ENCODE measurements around the gene ACER1.
"Not testable (repeated sequence)": the region's sequence is repeated elsewhere in the genome, so short reads cannot be mapped to it uniquely, and the experiment has no call there.

Gene ACER1

DNA sequence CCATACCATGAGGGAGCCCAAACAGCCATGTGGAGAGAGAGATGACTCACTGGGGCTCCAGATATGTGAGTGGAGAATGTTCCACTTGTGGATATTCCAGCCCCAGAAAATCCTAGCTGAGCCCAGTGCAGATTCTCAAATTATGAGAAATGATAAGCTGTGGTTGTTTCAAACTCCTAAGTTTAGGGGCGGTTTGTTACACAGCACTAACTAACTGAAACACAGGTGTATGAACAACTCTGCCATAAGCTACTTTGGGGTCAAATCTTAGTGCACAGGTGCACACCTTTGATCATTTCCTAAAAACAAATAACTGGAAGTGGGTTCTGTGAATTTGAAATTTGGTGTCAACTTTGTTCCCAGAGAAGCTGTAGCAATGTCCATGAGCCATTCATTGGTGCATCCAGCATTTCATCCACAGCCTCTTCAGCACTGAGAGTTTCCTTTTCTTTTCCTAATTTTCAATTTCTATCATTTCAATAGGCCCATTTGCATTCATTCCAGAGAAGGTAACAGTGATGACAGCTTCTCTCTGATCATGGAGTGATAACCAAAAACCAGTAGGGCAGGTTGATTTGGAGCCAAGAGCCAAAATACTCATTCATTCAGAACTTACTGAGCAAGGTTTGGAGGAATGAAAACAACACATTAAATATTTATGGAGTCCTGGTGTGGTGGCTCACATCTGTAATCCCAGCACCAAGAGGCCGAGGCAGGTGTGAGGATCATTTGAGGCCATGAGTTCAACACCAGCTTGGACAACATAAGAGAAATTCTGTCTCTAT lies 19.2 kb upstream of the ACER1 start:
- TF ChIP-seq, protein P1, sequence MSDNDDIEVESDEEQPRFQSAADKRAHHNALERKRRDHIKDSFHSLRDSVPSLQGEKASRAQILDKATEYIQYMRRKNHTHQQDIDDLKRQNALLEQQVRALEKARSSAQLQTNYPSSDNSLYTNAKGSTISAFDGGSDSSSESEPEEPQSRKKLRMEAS (IDR thresholded peaks at IDR 0.05; ENCODE audit: low read depth, low read length), result no peak
- no peak overlapping the region for H3K4me3 ChIP-seq (ENCODE audit: low read depth, low read length)
- DNase-seq (ENCODE audit: low read depth), result no peak

DNA sequence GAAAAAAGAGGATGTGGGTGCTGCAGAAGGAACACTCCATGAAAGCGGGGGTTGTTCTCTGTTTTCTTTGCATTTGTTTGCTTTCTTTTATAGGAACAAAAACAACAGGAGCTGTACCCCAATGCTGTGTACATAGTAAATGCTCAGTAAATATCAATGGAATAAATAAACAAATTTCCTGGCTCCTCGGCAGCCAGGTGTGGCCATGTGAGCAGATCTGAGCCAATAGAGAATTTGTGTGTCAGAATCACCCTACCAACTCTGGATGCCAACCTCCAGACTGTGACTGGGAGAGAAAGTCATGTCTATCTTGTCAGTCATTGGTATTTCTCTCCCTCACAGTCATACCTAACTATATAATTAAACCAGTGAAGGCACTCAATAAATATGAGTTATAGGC lies 17.3 kb upstream of the ACER1 start:
- DNase-seq (ENCODE audit: low read depth), result no peak
- H3K4me3 ChIP-seq (ENCODE audit: low read depth, low read length), result no peak overlapping the region
- TF ChIP-seq, protein P1 (IDR thresholded peaks at IDR 0.05; ENCODE audit: low read depth, low read length), result no peak
- TF ChIP-seq MYC (IDR thresholded peaks at IDR 0.05; ENCODE audit: low read depth, low read length) (no peak), POLR2A (IDR thresholded peaks at IDR 0.05; ENCODE audit: extremely low read depth, insufficient read length) (no peak)
- TF ChIP-seq, protein P2, sequence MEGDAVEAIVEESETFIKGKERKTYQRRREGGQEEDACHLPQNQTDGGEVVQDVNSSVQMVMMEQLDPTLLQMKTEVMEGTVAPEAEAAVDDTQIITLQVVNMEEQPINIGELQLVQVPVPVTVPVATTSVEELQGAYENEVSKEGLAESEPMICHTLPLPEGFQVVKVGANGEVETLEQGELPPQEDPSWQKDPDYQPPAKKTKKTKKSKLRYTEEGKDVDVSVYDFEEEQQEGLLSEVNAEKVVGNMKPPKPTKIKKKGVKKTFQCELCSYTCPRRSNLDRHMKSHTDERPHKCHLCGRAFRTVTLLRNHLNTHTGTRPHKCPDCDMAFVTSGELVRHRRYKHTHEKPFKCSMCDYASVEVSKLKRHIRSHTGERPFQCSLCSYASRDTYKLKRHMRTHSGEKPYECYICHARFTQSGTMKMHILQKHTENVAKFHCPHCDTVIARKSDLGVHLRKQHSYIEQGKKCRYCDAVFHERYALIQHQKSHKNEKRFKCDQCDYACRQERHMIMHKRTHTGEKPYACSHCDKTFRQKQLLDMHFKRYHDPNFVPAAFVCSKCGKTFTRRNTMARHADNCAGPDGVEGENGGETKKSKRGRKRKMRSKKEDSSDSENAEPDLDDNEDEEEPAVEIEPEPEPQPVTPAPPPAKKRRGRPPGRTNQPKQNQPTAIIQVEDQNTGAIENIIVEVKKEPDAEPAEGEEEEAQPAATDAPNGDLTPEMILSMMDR (IDR thresholded peaks at IDR 0.05; ENCODE audit: low read depth, low read length), result no peak

DNA sequence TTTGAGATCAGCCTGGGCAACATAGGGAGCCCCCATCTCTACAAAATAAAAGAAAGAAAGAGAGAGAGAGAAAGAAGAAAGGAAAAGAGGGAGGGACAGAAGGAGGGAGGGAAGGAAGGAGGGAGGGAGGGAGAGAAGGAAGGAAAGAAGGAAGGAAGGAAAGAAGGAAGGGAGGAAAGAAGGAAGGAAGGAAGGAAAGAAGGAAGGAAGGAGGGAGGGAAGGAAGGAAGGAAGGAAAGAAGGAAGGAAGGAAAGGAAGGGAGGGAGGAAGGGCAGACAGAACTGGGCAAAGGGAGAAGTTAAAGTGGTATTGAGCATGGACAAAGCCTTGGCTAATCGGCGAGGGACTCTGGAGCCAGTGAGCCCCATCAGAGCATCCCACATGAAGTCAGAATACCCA lies 15.9 kb upstream of the ACER1 start:
- DNase-seq (ENCODE audit: low read depth); H3K4me3 ChIP-seq (ENCODE audit: low read depth, low read length): not testable (repeated sequence)

DNA sequence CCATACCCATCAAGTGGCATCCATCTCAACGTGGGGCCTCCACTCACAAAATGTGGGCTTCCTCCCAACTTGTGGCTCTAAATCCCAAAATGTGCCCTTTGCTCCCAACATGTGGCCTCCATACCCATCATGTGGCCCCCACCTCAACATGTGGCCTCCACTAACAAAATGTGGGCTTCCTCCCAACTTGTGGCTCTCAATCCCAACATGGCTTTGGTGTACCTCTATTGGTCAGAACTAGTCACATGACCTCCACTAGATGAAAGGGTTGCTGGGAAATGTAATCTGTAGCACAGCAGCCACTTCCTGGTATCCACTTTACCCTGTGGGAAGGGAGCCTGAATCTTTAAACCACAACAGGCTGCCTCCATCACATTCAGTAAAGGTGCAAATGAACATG lies 10.1 kb upstream of the ACER1 start:
- DNase-seq (ENCODE audit: low read depth), result peak; percentile 7
- H3K4me3 ChIP-seq (ENCODE audit: low read depth, low read length), result no peak overlapping the region
- no peak for TF ChIP-seq POLR2A (IDR thresholded peaks at IDR 0.05; ENCODE audit: extremely low read depth, insufficient read length)
- TF ChIP-seq, protein P2 (IDR thresholded peaks at IDR 0.05; ENCODE audit: low read depth, low read length), result no peak
- TF ChIP-seq, protein P1 (IDR thresholded peaks at IDR 0.05; ENCODE audit: low read depth, low read length), result no peak
- no peak for TF ChIP-seq MYC (IDR thresholded peaks at IDR 0.05; ENCODE audit: low read depth, low read length)

DNA sequence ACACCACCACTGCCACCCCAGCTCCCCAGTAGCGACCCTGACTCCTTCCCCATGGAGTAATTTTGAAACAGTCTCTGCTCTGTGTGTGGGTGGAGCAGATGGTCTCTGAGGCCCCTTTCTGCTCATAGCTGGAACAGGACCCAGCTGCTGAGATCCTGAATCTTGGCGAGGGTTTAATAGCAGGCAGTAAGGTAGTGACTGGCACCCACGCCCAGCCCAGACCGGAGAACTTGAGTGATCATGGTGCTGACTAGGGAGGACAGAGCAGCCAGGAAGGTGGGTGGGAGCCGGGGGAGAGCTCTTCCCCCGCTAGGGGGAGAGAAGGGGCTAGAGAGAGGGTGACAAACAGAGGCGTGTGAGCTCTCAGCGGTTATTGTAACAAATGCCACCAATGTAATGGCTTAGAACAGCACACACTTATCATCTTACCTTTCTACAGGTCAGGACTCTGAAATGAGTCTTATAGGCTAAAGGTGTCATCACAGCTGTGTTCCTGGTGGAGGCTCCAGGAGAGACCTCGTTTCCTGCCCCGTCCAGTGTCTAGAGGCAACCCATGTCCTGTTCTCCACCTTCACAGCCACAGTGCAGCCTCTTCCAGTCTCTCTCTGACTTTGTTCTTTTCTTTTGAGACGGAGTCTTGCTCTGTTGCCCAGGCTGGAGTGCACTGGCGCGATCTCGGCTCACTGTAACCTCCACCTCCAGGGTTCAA lies 7.2 kb upstream of the ACER1 start:
- TF ChIP-seq, protein P1 (IDR thresholded peaks at IDR 0.05; ENCODE audit: low read depth, low read length), result no peak
- TF ChIP-seq, protein P2 (IDR thresholded peaks at IDR 0.05; ENCODE audit: low read depth, low read length), result no peak
- TF ChIP-seq MYC (IDR thresholded peaks at IDR 0.05; ENCODE audit: low read depth, low read length), result no peak
- no peak for TF ChIP-seq POLR2A (IDR thresholded peaks at IDR 0.05; ENCODE audit: extremely low read depth, insufficient read length)
- no peak overlapping the region for H3K4me3 ChIP-seq (ENCODE audit: low read depth, low read length)
- peak; percentile 10 for DNase-seq (ENCODE audit: low read depth)

DNA sequence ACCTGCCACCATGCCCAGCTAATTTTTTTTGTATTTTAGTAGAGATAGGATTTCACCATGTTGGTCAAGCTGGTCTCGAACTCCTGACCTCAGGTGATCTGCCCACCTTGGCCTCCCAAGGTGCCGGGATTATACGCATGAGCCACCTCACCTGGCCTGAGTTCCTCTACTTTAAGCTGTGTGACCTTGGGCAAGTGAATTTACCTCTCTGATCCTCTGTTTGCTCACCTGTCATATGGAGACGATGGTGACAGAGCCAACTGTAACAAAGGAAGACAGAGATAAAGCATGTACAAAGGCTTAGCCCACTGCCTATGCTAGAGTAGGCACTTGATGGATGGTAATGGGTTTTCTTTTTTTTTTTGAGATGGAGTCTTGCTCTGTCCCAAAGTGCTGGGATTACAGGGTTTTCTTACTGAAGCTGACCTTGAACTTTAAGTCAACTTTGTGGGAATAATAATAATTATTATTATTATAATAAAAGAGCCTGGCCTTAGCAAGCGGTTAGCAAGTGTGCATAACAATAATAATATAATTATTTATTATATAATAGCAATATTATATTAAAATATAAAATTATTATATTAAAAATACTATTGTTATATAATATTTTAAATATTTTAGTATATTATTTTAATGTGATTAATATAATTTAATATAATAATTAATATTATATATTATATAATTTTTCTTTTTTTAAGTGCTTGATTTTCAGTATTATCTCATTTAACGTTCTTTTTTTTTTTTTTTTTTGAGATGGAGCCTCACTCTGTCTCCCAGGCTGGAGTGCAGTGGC lies 1.3 kb upstream of the ACER1 start:
- DNase-seq (ENCODE audit: low read depth), result no peak
- H3K4me3 ChIP-seq (ENCODE audit: low read depth, low read length), result no peak overlapping the region
- TF ChIP-seq MYC (IDR thresholded peaks at IDR 0.05; ENCODE audit: low read depth, low read length), result no peak
- TF ChIP-seq, protein P1 (IDR thresholded peaks at IDR 0.05; ENCODE audit: low read depth, low read length), result no peak

DNA sequence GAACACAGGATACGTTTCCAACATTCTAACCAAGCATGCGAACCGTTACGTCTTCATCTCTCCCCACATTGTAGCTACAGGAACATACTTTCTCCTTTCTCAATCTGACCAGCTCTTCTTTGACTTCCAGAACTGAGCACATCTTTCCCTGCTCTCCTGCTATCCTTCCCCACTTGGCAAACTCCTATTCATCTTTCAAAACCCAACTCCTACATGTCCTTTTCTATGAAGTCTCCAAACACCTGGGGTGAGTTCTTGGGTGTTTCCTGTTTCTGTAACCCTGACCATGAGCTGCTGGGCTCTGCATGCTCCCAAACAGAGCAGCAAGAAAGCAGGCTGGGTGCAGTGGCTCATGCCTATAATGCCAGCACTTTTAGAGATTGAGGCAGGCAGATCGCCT lies 6.6 kb downstream of the ACER1 start:
- TF ChIP-seq, protein P2 (IDR thresholded peaks at IDR 0.05; ENCODE audit: low read depth, low read length), result no peak
- no peak for TF ChIP-seq POLR2A (IDR thresholded peaks at IDR 0.05; ENCODE audit: extremely low read depth, insufficient read length)
- TF ChIP-seq, protein P1 (IDR thresholded peaks at IDR 0.05; ENCODE audit: low read depth, low read length), result no peak
- no peak for TF ChIP-seq MYC (IDR thresholded peaks at IDR 0.05; ENCODE audit: low read depth, low read length)

More for the DNA sequence above, 6.6 kb downstream of the ACER1 start:
- no peak for DNase-seq (ENCODE audit: low read depth)
- H3K4me3 ChIP-seq (ENCODE audit: low read depth, low read length), result no peak overlapping the region
